GM21390 (cell line): ENCODE results near the gene PLP1.
"Not testable (repeated sequence)": the region's sequence is repeated elsewhere in the genome, so short reads cannot be mapped to it uniquely, and the experiment has no call there.

ENCODE experiments used
- ATAC-seq: cut with Tn5 transposase; IDR thresholded peaks from one replicate; pipeline ENCODE4 v1.9.1; 2021; ENCODE audit not compliant: unreplicated experiment

Gene PLP1, protein sequence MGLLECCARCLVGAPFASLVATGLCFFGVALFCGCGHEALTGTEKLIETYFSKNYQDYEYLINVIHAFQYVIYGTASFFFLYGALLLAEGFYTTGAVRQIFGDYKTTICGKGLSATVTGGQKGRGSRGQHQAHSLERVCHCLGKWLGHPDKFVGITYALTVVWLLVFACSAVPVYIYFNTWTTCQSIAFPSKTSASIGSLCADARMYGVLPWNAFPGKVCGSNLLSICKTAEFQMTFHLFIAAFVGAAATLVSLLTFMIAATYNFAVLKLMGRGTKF

DNA sequence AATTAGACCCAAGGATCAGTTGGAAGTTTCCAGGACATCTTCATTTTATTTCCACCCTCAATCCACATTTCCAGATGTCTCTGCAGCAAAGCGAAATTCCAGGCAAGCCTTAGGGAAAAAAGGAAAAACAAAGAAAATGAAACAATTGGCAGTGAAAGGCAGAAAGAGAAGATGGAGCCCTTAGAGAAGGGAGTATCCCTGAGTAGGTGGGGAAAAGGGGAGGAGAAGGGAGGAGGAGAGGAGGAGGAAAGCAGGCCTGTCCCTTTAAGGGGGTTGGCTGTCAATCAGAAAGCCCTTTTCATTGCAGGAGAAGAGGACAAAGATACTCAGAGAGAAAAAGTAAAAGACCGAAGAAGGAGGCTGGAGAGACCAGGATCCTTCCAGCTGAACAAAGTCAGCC is at the start of gene PLP1:
PLP1 (plus strand) TSS at position 295 of the 400 bp plus-strand sequence. CDS start 156 bp downstream, outside the sequence.
- no peak for ATAC-seq

DNA sequence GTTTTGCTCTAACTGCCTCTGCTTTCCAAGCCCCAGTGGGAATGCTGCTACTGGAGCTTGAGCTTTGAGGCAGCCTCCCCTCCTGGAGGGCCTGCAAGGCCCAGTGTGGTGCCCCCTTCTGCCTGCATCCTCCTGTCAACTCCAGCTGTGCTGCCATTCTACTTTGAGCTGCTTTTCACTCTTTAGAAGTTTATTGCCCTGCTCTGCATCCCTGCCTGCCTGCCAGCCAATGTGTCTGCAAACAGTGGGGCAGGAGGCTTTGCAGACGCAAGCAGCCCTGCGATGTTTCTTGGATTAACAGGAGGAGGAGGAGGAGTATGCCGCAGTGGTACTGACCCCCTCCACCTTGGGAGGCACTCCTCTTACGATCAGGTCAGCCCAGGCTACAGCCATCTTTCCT is 49.5 kb upstream of the PLP1 start:
- no peak for ATAC-seq

DNA sequence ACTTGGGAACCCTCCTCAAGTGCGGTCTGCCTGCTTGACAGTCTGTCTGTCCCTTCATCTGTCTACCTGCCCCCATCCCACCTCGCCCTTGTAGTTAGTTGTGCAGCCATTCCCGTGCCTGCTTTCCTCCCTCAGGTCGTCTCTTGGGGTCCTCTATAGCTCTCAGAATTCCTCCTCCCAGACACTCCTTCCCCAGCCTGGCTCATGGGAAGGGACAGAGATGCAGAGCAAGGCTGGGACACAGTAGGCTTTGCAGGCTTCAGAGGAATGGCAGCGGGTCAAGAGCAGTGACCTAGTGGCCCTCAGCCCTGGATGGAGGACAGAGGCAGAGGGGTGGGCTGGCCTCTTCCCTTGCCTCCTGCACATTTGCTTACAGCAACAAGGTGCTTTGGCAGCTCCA is 47.6 kb upstream of the PLP1 start:
- ATAC-seq = no peak

DNA sequence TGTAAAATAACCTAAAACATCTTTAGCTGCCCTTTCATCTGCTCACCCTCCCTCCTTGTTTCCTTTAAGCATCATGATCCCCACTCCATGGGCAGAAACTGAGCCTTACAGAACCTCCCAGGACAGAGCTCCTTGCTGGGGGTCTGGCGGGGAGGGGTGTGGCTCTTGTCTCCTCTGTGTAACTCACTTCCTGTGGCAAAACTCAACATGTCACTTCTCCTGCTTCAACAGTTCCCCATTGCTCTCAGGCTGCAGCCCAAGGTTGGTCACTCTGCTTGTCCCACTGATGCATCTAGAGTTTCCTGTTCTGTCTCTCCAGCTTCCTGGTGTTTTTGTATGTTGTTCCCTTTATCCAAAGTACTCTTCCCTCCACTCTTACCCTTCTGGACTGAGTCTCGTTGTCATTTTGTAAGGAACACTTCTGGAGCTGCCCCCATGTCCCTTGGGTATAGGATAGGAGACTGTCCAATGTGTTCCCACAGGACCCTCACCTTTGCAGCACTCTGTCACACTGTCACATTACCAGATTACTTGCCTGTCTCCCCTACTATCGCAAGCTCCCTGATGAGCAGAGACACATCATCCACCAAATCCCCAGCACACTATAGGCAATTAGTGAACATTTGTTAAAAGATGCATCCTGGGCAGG is 46.4 kb upstream of the PLP1 start:
- no peak for ATAC-seq

DNA sequence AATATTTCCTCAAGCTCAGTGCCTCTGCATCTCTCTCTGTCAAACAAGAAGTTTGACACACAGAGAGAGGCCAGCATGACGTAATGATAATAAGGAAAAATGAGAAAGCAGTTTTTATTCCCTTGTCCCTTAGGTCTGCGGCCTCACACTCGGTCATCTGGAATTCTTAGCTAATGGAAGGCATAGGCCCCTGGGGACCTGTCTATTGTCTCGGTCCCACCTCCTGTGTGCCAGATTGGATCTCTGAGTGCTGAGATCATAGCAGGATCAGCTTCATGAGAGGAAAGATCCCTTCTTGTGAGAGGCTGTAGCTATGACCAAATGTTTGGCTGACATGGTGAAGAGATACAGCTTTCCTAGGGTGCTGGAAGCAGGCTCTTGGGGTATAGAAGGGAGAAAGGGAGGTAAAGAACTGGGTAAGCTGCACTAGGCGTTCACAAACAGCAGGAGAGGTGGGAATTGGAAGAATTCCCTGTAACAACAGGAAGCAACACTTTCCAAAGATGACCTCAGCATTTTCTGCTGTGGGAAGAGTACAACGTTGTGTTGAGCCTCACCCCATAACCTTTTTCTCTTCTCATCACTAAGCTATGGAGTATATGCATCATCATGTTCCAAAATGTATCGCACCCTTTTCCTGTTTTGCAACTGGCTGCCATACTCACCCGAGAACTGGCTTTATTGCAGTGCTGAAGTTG is 45.7 kb upstream of the PLP1 start:
- no peak for ATAC-seq

DNA sequence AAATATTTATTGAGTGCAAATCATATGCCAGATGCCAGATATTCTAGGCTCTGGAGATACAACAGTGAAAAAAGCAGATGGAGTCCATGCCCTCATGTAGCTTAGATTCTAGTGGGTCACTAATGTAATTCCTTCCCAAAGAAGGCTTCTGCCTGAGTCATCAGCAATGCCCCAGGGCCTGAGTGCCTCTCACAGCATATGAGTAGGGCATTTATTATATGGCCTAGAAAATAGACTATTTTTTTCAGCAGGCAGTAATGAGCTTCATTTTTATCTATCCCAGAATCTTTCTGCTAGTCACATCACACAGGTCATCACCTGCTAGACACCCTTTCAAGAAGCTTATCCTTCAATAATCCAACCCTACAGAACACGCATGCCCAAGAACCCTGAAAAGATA is 43.6 kb upstream of the PLP1 start:
- no peak for ATAC-seq

DNA sequence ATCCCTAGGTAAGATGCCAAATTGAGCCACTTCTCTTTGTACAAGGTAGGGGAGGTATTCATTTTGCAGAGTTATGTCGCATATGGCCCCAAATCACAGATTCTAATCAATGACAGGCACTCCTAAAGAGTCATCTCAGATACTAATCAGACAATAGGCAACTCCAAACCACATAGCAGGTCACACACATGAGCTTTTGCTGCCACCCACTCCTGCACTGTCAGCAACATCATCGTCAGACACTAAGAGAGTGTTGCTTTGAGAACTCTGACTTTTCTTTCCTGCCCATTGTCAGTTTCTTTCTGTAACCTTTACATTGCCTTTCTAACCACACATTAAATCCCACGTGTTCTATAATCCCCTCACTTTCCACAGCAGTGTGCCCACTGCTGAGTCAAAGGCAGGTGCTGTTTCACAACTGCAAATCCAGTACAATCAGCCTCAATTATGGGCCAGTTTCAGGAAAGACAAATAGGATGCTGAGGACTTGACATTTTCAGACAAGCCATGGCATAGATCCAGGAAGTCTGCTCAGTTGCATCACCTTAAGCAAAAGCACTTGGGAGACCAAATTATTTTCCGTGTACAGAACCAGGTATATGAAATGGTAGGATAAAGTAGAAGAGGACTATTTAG is 42.4 kb upstream of the PLP1 start:
- ATAC-seq = no peak

DNA sequence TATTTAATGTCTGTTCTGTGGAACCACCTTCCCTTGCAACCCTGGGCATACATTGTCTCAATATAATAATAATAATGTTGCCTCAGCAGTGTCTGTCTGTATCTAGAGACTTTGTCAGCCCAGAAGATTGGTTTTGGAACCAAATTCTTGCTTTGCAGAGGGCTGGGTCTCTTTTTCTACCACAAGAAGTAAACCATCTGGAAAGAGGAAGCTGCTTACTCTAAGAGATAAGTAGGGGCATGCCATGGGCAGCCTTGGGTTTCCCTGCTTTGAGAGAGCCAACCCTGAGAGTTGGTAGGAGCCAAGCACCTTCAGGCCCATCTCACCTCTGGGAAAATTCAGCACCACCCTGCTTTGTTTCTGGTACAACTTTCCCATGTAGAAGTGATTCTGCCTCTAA is 38.9 kb upstream of the PLP1 start:
- no peak for ATAC-seq

DNA sequence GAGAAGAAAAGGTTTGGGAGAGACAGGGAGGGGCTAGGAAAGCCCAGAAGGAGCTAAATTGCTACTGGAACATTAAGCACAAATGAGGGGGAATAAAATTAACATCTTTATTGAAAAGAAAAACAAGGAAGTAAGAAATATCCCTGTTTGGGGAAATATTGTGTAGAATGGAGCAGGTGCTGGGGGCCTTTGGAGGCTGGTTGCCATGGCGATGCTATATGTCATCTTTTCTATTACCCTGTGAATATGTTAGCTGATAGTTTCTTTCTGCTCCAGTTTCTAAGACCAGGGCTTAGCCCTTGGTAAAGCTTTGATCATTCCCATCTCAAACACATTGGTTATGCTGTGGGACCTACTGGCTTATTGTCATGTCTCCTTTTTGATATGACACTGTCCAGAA is 37.2 kb upstream of the PLP1 start:
- ATAC-seq = no peak

DNA sequence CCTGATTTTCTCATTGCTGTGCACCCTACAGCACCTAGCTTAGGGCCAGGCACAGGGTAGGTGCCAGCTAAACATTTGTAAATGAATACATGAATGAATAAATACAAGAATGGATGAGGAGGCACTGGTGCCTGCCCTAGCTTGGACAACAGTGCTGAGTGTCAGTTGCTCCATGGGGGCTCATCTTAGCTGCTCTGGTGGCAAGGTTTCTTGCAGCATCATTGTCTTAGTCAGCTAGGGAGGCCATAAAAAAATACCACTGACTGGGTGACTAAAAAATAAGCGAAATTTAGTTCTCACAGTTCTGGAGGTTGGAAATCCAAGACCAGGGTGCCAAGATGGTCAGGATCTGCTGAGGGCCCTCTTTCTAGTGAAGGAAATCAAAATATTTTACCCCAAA is 34.8 kb upstream of the PLP1 start:
- ATAC-seq = no peak

DNA sequence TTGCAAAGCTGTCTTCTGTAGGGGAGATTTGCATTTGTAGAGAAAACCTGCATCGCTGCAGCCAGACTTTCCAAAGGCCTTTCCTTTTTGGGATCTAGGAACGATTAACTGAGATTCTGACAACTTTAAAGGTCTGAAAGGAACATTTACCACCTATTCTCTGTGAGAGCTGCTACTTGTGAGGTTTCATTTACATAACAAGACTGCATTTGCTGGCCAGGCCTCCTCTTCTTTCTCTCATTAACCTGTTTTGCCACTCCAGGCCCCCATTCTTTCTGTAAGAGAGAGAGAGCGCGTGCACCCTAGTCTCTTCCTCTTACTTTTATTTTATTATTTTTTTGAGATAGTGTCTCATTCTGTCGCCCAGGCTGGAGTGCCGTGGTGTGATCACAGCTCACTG is 34.3 kb upstream of the PLP1 start:
- no peak for ATAC-seq

DNA sequence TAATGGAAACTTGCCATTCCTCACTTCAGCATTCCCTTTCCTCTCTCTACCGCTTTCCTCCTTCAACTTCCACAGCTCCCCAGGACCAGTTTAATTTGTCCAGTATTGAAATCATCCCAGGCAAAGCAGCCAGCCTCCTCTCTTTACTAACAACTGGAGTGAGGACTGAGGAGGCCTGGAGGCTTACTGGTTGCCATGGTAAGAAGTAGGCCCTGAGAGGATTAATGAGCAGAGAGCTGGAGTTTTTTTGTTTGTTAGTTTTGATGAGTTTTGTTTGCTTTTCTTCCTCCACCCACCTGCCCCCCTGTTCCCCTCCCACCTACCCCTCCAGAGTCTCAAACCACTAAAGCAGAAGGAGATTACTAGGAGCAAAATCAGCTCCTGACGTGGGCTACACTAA is 29.5 kb upstream of the PLP1 start:
- no peak for ATAC-seq

DNA sequence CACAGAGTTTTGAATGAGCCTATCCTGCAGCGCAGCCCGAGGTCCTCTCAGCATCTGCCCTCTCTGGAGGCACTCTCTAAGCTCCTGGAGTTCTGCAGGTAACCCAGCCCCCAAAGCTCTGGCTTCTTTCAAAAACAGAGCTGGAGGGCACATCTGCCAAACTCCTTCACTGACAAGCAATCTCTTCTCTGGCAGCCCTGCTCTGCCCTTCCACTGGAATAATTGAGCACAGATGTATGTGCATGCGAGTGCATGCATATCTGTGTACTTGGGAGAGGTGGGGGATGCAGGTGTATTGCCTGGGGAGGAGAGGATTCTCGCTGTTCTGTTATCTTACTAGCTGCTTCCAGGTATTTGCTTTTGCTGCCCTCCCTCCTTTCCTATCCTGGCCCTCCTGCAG is 22.2 kb upstream of the PLP1 start:
- ATAC-seq = no peak

DNA sequence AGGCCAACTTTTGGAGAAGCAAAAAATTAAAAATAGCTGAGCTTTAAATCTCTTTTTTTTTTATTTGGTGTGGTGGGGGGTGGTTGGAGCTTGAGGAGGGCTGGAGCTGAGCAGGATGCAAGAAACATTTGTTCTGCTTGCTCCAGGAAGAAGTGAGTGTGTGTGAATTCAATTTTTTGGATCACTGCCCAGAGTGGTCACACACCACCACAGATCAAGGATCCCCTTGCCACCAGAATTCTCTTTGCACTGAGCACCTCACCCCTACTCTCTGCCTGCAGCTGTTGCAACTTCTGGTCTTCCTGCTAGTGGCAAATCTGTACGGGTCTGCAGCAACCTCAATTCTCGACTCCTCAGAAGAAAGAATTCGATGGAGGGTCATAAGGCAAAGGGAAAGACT is 19.9 kb upstream of the PLP1 start:
- ATAC-seq = no peak

DNA sequence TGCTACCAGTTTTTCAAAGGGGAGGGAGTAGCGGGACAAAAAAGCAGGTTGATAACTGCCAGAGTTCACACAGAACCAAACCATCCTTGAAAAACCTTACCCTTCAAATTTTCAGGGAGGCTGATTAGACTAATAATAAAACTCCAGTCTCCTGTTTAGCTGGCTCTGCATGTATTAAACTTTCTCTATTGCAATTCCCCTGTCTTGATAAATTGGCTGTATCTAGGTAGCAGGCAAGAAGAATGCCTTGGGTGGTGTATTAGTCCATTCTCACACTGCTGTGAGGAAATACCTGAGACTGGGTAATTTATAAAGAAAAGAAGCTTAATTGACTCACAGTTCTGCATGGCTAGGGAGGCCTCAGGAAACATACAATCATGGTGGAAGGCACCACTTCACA is 18.1 kb upstream of the PLP1 start:
- no peak for ATAC-seq

DNA sequence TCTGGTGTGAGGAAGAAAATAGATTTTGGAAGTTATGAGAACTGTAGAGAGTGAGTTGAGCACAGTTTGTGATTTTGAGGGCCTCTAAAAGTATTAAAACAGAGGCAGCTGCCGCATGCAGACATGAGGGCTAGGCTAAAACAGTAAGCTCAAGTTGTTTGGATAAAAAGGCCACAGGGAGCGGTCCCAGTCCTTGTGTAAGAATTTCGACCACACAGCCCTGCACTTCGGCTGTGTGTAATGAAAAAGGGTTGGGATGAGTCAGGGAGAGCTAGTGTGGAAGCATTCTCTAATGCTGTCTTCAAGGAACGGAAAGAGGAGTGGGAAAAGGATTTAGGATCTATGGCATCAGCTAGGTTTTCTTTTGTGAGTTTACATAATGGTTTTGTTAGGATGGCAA is 13.1 kb upstream of the PLP1 start:
- not testable (repeated sequence) for ATAC-seq

DNA sequence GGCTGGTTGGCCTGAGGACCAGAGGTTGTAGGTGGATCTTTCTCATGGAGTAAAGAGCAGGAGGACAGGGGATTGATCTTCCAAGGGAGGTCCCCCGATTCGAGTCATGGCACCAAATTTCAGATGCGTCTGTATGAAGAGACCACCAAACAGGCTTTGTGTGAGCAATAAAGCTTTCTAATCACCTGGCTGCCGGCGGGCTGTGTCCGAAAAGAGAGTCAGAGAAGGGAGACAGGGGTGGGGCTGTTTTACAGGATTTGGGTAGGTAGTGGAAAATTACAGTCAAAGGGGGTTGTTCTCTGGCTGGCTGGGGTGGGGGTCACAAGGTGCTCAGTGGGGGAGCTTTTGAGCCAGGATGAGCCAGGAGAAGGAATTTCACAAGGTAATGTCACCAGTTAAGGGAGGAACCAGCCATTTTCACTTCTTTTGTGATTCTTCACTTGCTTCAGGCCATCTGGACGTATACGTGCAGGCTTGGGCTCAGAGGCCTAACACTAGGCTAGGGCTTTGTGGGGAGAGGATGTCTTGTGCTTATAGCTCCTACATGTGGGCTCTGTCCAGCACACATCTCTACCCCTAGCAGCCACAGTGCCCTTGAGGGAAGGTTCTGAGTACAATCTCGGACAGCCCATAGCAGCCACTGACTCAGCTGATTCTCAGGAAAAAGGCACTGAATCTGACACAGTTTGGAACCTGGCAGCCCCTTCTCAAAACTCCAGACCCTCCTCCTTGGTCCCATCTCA is 9.7 kb upstream of the PLP1 start:
- not testable (repeated sequence) for ATAC-seq

DNA sequence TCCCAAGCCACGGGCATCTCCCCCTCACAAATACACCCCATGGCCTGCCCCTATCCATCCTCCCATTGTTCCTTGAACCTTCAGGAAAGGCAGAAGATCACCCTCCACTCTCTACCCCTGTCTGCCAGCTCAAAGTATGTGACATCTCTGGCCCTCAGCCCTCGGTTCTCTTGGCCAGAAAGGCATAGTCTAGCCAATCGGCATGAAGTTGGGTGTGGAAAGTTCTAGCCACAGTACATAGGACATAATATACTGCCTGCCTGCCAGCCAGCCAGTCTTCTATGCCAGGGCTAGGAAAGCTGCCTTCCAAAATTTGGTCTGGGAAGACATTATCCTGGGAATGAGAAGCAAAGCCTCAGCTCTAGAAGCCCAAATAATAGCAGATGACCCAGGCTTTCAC is 3.2 kb upstream of the PLP1 start:
- ATAC-seq = no peak

DNA sequence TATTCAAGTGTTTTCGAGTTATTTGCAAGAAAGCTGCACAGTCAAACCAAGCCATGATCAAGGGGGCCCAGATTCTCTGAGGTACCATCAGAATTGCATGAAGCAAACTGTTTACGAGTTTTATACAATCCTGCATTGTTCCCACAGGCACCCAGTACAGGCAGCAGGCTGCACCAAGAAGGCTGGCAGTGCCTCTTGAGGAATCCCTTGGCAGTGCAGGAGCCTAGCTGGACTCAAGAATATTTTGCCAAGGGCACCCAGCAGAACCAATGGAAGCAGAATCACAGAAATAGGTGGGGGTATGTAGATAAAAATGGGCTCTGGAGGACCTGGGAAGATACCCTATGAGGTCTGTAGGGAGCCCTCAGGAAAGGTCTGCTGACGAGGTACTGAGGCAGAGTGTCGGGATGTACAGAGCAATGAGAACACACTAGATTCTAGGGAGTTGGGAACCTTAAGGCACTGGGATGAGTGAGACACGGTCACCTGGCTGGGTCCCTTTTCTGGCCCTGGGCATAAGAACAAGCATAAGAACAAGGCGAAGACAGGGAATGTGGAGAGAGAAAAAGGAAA is 2.5 kb upstream of the PLP1 start:
- no peak for ATAC-seq

DNA sequence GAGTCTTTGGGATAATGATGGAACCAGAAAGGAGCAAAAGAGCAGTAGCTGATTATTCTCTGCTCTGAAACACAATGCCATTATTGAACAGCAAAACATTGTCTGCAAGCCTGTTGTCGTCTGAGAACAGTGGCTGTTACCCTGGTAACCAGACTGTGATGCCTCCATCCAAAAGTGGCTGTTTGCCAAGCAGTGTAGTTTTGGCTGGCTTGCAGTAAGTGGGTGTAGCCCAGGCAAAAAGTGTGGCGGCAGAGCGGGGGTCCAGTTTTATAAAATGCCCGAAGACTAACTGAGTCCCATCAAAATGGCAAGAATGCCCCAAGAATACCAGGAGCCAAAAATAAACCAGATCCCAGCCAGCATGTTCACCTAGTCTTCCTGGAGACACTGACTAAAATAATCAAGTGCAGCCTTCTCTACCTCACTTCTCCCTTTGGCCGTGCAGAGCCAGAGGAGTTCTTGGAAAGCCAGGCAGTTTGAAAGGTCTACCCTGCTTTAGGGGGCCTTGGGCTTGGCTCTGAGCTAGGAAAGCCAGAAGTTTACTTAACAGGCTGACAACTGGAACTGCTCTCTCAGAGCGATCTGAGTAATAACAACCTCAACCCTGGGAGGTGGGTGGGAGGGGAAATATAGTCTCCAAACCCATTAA is 2.6 kb downstream of the PLP1 start:
- no peak for ATAC-seq
